Cardiac fibroblast (primary cell): ENCODE results near the gene JPT2.

Experiments used
- DNase-seq, 2 donors: peaks; one replicate each; pipeline versions ENCODE4 v3.0.0 to v3.0.0-alpha.2; 2010; ENCODE audit warnings: low read depth in 2 of 2
- H3K4me3 ChIP-seq, 2 donors: replicated peaks in 1 of 2; 1 replicate in 1 of 2; 2 replicates in 1 of 2; pipeline ENCODE4 v1.5.1; 2011; ENCODE audit warnings: low read depth in 2 of 2, low read length in 2 of 2, mild to moderate bottlenecking in 2 of 2, moderate library complexity in 1 of 2
- CTCF ChIP-seq: IDR thresholded peaks from one replicate; pipeline ENCODE4 v1.5.1; 2011; ENCODE audit warnings: low read depth, mild to moderate bottlenecking, low read length, inconsistent platforms

JPT2 gene

GRCh38 chr16:1667271-1667670 lies 10.8 kb upstream of the JPT2 start:
- H3K4me3 ChIP-seq = no peak overlapping the region
- no peak for DNase-seq
- TF ChIP-seq CTCF = no peak

DNA sequence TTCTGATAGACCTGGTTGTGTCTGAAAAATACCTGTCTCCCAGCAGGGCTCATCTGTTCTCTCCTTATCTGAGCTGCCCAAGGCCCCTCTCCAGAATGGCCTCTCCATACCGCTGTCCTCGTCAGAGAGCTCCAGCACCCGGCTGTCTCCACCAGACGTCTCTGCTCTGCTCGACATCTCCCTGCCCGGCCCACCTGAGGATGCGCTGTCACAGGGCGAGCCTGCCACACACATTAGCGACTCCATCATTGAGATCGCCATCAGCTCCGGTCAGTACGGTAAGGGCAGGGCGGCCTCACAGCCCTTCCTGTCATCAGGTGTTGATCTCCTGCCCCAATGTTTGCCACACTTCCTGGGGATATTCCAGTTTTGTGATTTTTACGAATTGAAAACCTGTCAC lies 10.2 kb upstream of the JPT2 start:
- no peak for DNase-seq
- no peak for TF ChIP-seq CTCF
- no peak overlapping the region for H3K4me3 ChIP-seq

DNA sequence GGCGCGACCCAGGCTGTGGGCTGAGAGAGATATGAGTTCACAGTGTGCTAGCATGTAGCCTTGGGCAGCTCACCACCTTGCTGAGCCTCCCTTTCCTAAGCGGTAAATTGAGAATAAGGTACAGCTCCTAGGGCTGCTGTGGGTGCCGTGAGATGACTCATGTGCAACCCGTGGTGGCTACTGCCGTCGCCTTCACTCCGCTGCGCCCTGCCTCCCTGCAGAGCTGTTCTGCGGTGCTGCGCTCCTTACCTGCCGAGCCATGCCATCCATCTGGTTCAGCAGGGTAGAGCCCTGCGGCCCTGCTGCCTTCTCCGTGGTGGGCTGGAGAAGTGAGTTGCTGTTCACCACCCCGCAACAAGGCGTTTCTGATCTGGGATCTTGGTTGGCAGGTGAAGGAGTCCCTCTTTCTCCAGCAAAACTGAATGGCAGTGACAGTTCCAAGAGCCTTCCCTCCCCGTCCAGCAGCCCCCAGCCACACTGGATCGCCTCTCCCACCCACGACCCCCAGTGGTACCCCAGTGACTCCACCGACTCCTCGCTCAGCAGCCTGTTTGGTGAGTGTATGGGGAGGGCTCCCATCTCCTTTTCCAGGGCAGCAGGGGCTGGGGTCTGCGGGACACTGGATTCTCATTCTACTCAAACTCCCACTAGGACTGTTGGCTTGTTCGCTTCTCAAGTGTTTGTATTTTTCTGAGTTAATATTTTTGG lies 9.3 kb upstream of the JPT2 start:
- no peak for DNase-seq
- TF ChIP-seq CTCF = no peak
- no peak overlapping the region for H3K4me3 ChIP-seq

DNA sequence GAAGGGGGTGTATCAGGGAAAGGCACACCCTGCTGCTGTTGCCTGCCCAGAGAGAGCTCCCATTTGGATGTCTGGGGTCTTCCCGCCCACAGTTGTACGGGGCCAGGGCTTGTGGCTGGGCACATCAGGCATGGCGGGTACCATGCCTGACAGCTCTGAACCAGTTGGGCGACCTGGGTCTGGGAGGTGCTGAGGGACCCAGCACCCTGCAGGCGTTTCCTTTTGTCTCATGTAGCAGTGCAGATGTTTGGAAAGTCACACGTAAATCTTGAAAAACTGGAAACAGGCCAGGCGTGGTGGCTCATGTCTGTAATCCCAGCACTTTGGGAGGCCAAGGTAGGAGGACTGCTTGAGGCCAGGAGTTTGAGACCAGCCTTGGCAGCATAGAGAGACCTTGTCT lies 8.4 kb upstream of the JPT2 start:
- H3K4me3 ChIP-seq = no peak overlapping the region
- DNase-seq = no peak
- TF ChIP-seq CTCF = no peak

GRCh38 chr16:1670371-1670770 lies 7.7 kb upstream of the JPT2 start:
- no peak for DNase-seq
- TF ChIP-seq CTCF = no peak
- H3K4me3 ChIP-seq = no peak overlapping the region

- DNase-seq = no peak
- no peak for TF ChIP-seq CTCF
- H3K4me3 ChIP-seq = no peak overlapping the region
Observed at GRCh38 chr16:1670866-1671265, 7.2 kb upstream of the JPT2 start.
